NT2/D1 (cell line): ENCODE data around the gene IKZF3.

ENCODE experiments used
- DNase-seq: peaks from one replicate; pipeline ENCODE4 v3.0.0-alpha.2; 2011; ENCODE audit warnings: low read depth, low spot score
- H3K27me3 ChIP-seq: 2 replicates; pipeline ENCODE4 v1.6.0; 2011; ENCODE audit warnings: mild to moderate bottlenecking; ENCODE audit not compliant: insufficient read length, insufficient read depth
- H3K36me3 ChIP-seq: 2 replicates; pipeline ENCODE4 v1.6.1; 2011; ENCODE audit warnings: mild to moderate bottlenecking, low read length, mixed read lengths; ENCODE audit not compliant: insufficient read depth, insufficient read length
- H3K4me1 ChIP-seq: 2 replicates; pipeline ENCODE4 v1.5.1; 2011; ENCODE audit not compliant: insufficient read depth, insufficient read length
- H3K4me3 ChIP-seq: 2 replicates; pipeline ENCODE4 v1.5.1; 2011; ENCODE audit warnings: low read depth; ENCODE audit not compliant: insufficient read length
- H3K9ac ChIP-seq: 2 replicates; pipeline ENCODE4 v1.6.0; 2011; ENCODE audit warnings: low read depth; ENCODE audit not compliant: insufficient read length
- H3K9me3 ChIP-seq: 2 replicates; pipeline ENCODE4 v1.5.1; 2011; ENCODE audit warnings: mild to moderate bottlenecking, low read length; ENCODE audit not compliant: insufficient read depth
- SUZ12 ChIP-seq: IDR thresholded peaks from 2 replicates; pipeline ENCODE4 v1.6.1; 2011; ENCODE audit not compliant: insufficient read length, insufficient read depth; ENCODE audit errors: extremely low read depth
- YY1 ChIP-seq: IDR thresholded peaks from 2 replicates; pipeline ENCODE4 v1.6.1; 2011; ENCODE audit not compliant: insufficient read length, insufficient read depth
- ZNF274 ChIP-seq: IDR thresholded peaks from 2 replicates; pipeline ENCODE4 v1.6.1; 2011; ENCODE audit warnings: mild to moderate bottlenecking, low read depth, low read length

IKZF3 gene

DNA sequence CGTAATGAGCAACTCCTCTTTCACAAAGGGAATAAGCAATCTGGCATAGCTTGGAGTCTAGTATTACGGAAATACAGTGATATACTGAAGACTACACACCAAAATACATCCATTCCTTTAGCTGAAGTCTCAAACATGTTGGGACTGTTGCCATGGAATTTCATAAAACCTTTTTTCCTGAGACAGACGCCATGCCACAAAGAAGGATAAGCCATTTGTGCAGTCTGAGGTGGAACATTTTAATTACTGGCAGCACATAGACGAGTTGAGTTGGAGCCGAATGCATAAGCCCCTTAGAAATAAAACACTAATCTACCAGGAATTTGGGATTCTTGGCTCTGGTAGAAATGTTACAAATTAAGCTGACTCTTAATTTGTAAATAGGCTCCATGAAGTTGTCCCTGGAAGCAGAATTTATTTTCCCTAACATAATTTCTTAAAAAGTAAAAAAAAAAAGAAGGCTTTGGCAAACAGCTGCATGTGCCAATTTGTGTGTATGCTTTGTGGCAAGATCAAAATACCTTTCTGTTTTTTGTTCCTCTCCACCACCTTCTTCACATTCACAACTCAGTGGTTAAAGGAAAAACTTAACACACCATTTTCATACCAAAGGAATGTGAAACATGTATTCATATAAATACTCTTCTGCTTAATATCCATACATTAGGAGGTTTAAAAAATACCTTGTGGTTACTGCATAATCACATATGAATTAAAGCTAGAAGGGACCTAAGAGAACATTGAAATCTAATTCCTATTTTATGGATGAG lies 100.9 kb downstream of the IKZF3 start:
- Histone ChIP-seq H3K9ac (no peak overlapping the region), H3K4me3 (no peak overlapping the region), H3K9me3 (peaks cover 14% of the 10 kb centered on the region), H3K36me3 (no peaks in the 10 kb centered on the region), H3K4me1 (no peaks in the 10 kb centered on the region), H3K27me3 (no peaks in the 10 kb centered on the region)
- no peak for DNase-seq
- TF ChIP-seq YY1 (no peak), SUZ12 (no peak), ZNF274 (no peak)

DNA sequence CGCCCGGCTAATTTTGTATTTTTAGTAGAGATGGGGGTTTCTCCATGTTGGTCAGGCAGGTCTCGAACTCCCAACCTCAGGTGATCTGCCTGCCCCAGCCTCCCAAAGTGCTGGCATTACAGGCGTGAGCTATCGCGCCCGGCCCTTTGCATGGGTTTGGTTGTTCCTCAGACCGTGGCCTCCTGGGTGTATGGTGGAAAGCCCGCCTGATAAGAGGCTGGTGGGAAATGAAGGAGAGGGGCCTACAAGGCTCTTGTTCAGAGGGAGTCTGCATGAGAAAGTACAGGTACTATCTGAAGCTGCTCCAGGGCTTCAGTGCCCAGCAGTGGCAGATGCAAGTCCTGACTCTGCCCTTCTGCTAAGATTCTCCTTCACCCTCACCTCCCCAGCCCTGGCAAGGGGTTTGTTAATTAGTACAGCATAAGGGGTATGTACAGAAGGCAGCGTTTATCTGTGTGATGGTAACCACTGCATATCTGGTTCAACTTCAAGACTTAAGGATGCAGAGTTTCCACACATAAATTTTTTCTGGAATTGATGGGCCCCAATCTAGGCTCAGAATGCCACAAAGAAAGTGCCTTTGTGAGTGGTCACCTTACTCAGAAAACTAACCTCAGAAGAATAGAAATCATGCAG lies 102.1 kb downstream of the IKZF3 start:
- peaks cover 14% of the 10 kb centered on the region for H3K9me3 ChIP-seq
- DNase-seq: no peak
- H3K27me3 ChIP-seq: no peaks in the 10 kb centered on the region
- no peak overlapping the region for H3K9ac ChIP-seq
- no peak overlapping the region for H3K4me3 ChIP-seq
- TF ChIP-seq ZNF274 (no peak), YY1 (no peak), SUZ12 (no peak)
- peaks cover 4% of the 10 kb centered on the region for H3K4me1 ChIP-seq
- no peaks in the 10 kb centered on the region for H3K36me3 ChIP-seq

DNA sequence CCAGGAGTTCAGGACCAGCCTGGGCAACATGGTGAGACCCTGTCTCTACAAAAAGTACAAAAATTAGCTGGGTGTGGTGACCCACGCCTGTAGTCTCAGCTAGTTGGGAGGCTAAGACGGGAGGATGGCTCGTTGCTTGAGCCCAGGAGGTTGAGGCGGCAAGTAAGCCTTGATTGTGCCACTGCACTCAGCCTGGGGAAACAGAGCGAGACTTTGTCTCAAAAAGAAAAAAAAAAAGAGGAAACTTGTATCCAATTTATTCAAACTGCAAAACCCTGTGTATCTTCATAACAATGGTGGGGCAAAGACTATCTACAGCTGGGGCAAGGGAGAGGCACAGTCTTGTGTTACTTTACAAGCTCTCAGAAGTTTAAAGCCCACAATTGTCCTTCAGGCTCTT lies 104.9 kb downstream of the IKZF3 start:
- TF ChIP-seq SUZ12 (no peak), YY1 (no peak), ZNF274 (no peak)
- no peak overlapping the region for H3K9ac ChIP-seq
- peaks cover 22% of the 10 kb centered on the region for H3K4me1 ChIP-seq
- no peaks in the 10 kb centered on the region for H3K27me3 ChIP-seq
- DNase-seq: no peak
- H3K4me3 ChIP-seq: no peak overlapping the region
- H3K9me3 ChIP-seq: no peaks in the 10 kb centered on the region
- H3K36me3 ChIP-seq: no peaks in the 10 kb centered on the region

GRCh38 chr17:39757931-39758873 lies 105.9 kb downstream of the IKZF3 start:
- peaks cover 22% of the 10 kb centered on the region for H3K4me1 ChIP-seq

DNA sequence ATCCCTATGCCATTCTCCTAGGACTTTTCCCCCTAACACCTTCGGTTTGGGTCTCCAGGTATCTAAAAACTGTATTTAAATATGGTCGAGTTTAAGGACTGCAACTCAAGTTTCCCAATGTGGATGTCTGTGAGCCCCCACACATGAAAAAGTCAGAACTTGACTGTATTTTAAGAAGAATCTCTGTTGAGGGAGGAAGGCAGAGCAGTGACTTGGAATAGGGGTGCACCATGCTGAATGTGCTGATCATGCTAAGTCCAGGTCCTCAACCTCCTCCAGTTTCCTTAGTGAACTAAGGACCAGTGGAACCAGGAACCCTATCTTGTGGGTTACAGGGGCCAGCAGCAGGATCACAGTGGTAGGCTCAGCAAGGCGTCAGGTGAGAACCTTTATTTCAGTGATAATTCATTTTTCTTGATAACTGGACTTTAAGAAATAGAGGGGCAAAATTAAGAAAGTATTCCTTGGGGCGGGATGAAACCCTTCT lies 106.9 kb downstream of the IKZF3 start:
- no peak overlapping the region for H3K4me3 ChIP-seq
- TF ChIP-seq ZNF274 (no peak), SUZ12 (no peak), YY1 (no peak)
- H3K9me3 ChIP-seq: no peaks in the 10 kb centered on the region
- H3K9ac ChIP-seq: no peak overlapping the region
- H3K27me3 ChIP-seq: no peaks in the 10 kb centered on the region
- peaks cover 26% of the 10 kb centered on the region for H3K4me1 ChIP-seq
- no peak for DNase-seq
- H3K36me3 ChIP-seq: no peaks in the 10 kb centered on the region

More at GRCh38 chr17:39757931-39758873, 105.9 kb downstream of the IKZF3 start:
- Histone ChIP-seq H3K36me3 (no peaks in the 10 kb centered on the region), H3K9ac (no peak overlapping the region), H3K27me3 (no peaks in the 10 kb centered on the region), H3K9me3 (no peaks in the 10 kb centered on the region), H3K4me3 (no peak overlapping the region)
- no peak for TF ChIP-seq SUZ12
- no peak for TF ChIP-seq YY1
- no peak for TF ChIP-seq ZNF274
- no peak for DNase-seq

DNA sequence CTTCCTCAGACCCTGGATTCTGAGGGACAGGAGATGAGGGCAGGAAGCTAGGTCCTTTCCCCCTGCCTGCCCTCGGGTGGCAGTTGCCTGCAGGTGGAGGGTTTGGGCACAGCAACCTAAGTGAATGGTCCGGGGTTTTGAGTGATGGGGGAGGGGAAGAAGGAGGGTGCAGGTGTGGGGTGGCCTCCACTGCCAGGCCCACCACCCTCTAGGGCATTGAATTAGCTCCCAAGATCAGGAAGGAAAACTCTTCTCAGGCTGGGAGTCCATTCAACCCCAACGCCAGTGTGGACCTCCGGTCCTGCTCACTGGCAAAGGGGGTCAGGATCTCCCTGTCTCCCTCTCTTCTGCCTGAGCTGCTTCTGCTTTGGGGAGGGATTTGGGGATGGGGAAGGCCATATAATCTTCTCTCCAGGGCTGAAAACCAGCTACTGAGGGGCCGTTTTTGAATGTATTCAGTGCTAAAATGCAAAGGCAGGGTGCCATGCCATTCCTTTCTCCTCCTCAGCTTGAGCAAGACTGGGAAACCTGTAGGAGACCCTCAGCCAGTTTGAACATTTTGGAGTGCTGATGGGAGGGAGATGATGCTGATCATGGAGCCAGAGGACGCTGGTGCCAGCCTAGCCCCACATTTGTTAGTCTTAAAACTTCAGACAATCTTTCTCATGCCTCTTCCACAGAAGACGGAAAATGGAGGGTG lies 107.6 kb downstream of the IKZF3 start:
- Histone ChIP-seq H3K27me3 (no peaks in the 10 kb centered on the region), H3K9me3 (no peaks in the 10 kb centered on the region), H3K4me1 (peaks cover 32% of the 10 kb centered on the region), H3K4me3 (no peak overlapping the region), H3K9ac (peak overlapping the region; percentile 11), H3K36me3 (no peaks in the 10 kb centered on the region)
- no peak for DNase-seq
- no peak for TF ChIP-seq ZNF274
